Left lung (tissue), 10 donors: Measurements from ENCODE around the gene ENPP7. TPM values are rescaled to one million over a fixed set of nuclear protein-coding genes. Genes with fewer than 3 reads are reported as not detected.

Source experiments
- ATAC-seq: fragments of 200-7000 bp; cut with Tn5 transposase; one replicate; pipeline ENCODE4 v1.9.1; 2020; ENCODE audit warnings: moderate library complexity
- DNase-seq, 4 donors: peaks; one replicate each; pipeline ENCODE4 v3.0.0-alpha.2; 2013 to 2020
- H3K27ac ChIP-seq, 2 donors: fragments of 200-600 bp; sonication (generic) in 1 of 2; one replicate each; pipeline versions ENCODE4 v1.5.0 to v1.8.0; 2020 to 2021
- H3K27me3 ChIP-seq, 2 donors: fragments of 200-600 bp; sonication (generic) in 1 of 2; one replicate each; pipeline versions ENCODE4 v1.5.0 to v1.8.0; 2020 to 2021
- H3K36me3 ChIP-seq, 2 donors: fragments of 200-600 bp; sonication (generic) in 1 of 2; one replicate each; pipeline versions ENCODE4 v1.5.0 to v1.8.0; 2020 to 2021
- H3K4me1 ChIP-seq, 2 donors: fragments of 200-600 bp; one replicate each; pipeline ENCODE4 v1.8.0; 2021
- H3K4me3 ChIP-seq, 2 donors: fragments of 200-600 bp; sonication (generic) in 1 of 2; one replicate each; pipeline versions ENCODE4 v1.5.0 to v1.8.0; 2020 to 2021; ENCODE audit warnings: mild to moderate bottlenecking in 1 of 2
- H3K9me3 ChIP-seq, 2 donors: fragments of 200-600 bp; sonication (generic) in 1 of 2; one replicate each; pipeline versions ENCODE4 v1.5.0 to v1.8.0; 2020 to 2021
- intact Hi-C, 2 donors: fragments of 100-400 bp; cut with DNase I; formaldehyde crosslinking; loops; one replicate each; pipeline versions ENCODE4 v1.11.2 to v1.14.2; 2022
- polyA plus RNA-seq, 6 donors: library from polyadenylated mRNA; unstranded; fragments of 120-200 nt; gene quantifications; one replicate each; pipeline ENCODE4 v1.2.1, GENCODE V29; 2013; ENCODE audit not compliant: insufficient read length in 6 of 6
- total RNA-seq, 2 donors: library from RNA; stranded (reverse); fragmentation: NEBNext Ultra II Directional; extraction: Animal tissue kit (Norgen Biotek cat#: 25700); gene quantifications; one replicate each; pipeline ENCODE4 v1.2.1, GENCODE V29; 2021
- TF ChIP-seq, protein P1 (sequence below), 2 donors: fragments of 200-600 bp; sonication (generic) in 1 of 2; IDR thresholded peaks; one replicate each; pipeline versions ENCODE4 v1.5.0 to v1.8.0; 2021; ENCODE audit warnings: antibody characterized with exemption in 2 of 2
- donor health status: DM: no; HTN: yes; CAD: no.
- donor health status: DM: no; HTN: no; CAD: no.

The ENPP7 gene
- total and polyA plus RNA-seq, 8 donors = 0.18 TPM; not detected in 7

- Histone ChIP-seq H3K9me3 (no peaks in the 10 kb centered on the region), H3K27ac (no peak overlapping the region), H3K36me3 (no peaks in the 10 kb centered on the region), H3K27me3 (peaks cover 35 to 89% of the 10 kb centered on the region in 2 donors), H3K4me3 (peak overlapping the region; percentile 66), H3K4me1 (peaks cover 12 to 29% of the 10 kb centered on the region in 2 donors)
- TF ChIP-seq, protein P1, sequence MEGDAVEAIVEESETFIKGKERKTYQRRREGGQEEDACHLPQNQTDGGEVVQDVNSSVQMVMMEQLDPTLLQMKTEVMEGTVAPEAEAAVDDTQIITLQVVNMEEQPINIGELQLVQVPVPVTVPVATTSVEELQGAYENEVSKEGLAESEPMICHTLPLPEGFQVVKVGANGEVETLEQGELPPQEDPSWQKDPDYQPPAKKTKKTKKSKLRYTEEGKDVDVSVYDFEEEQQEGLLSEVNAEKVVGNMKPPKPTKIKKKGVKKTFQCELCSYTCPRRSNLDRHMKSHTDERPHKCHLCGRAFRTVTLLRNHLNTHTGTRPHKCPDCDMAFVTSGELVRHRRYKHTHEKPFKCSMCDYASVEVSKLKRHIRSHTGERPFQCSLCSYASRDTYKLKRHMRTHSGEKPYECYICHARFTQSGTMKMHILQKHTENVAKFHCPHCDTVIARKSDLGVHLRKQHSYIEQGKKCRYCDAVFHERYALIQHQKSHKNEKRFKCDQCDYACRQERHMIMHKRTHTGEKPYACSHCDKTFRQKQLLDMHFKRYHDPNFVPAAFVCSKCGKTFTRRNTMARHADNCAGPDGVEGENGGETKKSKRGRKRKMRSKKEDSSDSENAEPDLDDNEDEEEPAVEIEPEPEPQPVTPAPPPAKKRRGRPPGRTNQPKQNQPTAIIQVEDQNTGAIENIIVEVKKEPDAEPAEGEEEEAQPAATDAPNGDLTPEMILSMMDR (IDR thresholded peaks at IDR 0.05) = no peak
- DNase-seq = peak in 1 of 4 donors; percentile 81
- intact Hi-C loops = no loop called here
- ATAC-seq = peak; percentile 4
Measured at GRCh38 chr17:79778504-79779083, 47.9 kb downstream of the ENPP7 start.

GRCh38 chr17:79779084-79779529 lies 48.4 kb downstream of the ENPP7 start:
- no peak for DNase-seq
- no peak for ATAC-seq
- Histone ChIP-seq H3K4me1 (peaks cover 12 to 29% of the 10 kb centered on the region in 2 donors), H3K27me3 (peaks cover 35 to 86% of the 10 kb centered on the region in 2 donors), H3K27ac (no peak overlapping the region), H3K36me3 (peaks cover 0 to 1% of the 10 kb centered on the region in 2 donors), H3K4me3 (peak overlapping the region in 1 of 2 donors; percentile 66), H3K9me3 (no peaks in the 10 kb centered on the region)
- intact Hi-C loops = no loop called here
- TF ChIP-seq, protein P1 (IDR thresholded peaks at IDR 0.05) = no peak

GRCh38 chr17:79779661-79780365 lies 49.1 kb downstream of the ENPP7 start:
- DNase-seq = no peak
- Histone ChIP-seq H3K4me1 (peaks cover 12 to 29% of the 10 kb centered on the region in 2 donors), H3K27me3 (peaks cover 33 to 86% of the 10 kb centered on the region in 2 donors), H3K36me3 (peaks cover 0 to 9% of the 10 kb centered on the region in 2 donors), H3K9me3 (no peaks in the 10 kb centered on the region), H3K27ac (no peak overlapping the region), H3K4me3 (no peak overlapping the region)
- intact Hi-C loops = loop anchor here in 1 of 2 donors (10.0 kb wide), 2 partner anchors 135 to 195 kb away; no protein-coding TSS in a partner anchor
- ATAC-seq = no peak
- TF ChIP-seq, protein P1 (IDR thresholded peaks at IDR 0.05) = no peak

DNA sequence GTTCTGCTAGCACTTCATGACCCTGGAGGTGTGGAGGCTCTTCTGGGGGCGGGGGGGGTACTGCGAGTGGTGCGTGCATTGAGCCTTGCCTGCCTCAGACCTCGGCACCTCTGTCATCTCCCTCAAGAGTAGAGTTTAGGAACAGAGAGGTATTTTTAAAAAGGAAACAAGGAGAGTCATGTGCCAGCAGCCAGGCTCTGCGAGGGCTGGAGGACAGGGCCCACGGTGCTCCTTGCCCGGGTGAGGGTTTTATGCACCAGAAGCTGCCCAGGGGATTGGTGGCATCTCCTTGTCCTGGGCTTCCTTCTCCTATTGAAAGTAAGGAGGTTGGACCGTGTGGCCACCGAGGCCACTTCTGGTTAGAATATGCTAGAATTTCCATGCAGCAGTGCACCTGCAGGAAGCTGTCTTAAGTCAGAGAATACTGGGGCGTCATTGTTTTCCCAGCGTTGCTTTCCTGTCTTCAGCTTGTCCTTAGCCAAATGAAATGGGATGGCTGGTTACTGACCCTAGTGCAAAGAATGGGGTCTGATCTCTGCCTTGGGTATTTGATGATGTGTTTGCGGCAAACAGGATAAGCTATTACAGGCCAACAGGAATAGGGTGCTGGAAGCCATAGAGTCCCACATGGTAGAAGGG lies 50.4 kb downstream of the ENPP7 start:
- Histone ChIP-seq H3K9me3 (no peaks in the 10 kb centered on the region), H3K36me3 (peaks cover 0 to 10% of the 10 kb centered on the region in 2 donors), H3K4me1 (peaks cover 12 to 29% of the 10 kb centered on the region in 2 donors), H3K4me3 (no peak overlapping the region), H3K27ac (no peak overlapping the region), H3K27me3 (peaks cover 20 to 86% of the 10 kb centered on the region in 2 donors)
- no peak for ATAC-seq
- DNase-seq = no peak
- TF ChIP-seq, protein P1 (IDR thresholded peaks at IDR 0.05) = no peak
- intact Hi-C loops = loop anchor here in 1 of 2 donors (10.0 kb wide), 2 partner anchors 134 to 194 kb away; no protein-coding TSS in a partner anchor
